Parathyroid adenoma (tissue), 2 donors: ENCODE measurements around the gene SLC22A14.

ENCODE experiments used
- H2AFZ ChIP-seq: fragments of 300-600 bp; sonication (generic); one replicate; pipeline ENCODE4 v1.7.0; 2017; ENCODE audit warnings: antibody characterized with exemption, mild to moderate bottlenecking
- H3K27ac ChIP-seq: fragments of 300-600 bp; sonication (generic); one replicate; pipeline ENCODE4 v1.7.0; 2017
- H3K27me3 ChIP-seq: fragments of 300-600 bp; sonication (generic); one replicate; pipeline ENCODE4 v1.7.0; 2017; ENCODE audit warnings: low read length; ENCODE audit not compliant: control insufficient read depth, insufficient read depth
- H3K36me3 ChIP-seq: fragments of 300-600 bp; sonication (generic); one replicate; pipeline ENCODE4 v1.7.0; 2017; ENCODE audit warnings: low read length; ENCODE audit not compliant: control insufficient read depth, insufficient read depth
- H3K4me1 ChIP-seq: fragments of 300-600 bp; sonication (generic); one replicate; pipeline ENCODE4 v1.7.0; 2017; ENCODE audit warnings: control low read depth
- H3K4me2 ChIP-seq: fragments of 300-600 bp; sonication (generic); one replicate; pipeline ENCODE4 v1.7.0; 2017; ENCODE audit warnings: low read length
- H3K4me3 ChIP-seq: fragments of 300-600 bp; sonication (generic); one replicate; pipeline ENCODE4 v1.7.0; 2017; ENCODE audit warnings: low read depth, low read length
- H3K79me2 ChIP-seq: fragments of 300-600 bp; sonication (generic); one replicate; pipeline ENCODE4 v1.7.0; 2017; ENCODE audit warnings: control low read depth
- H3K9ac ChIP-seq: fragments of 300-600 bp; sonication (generic); one replicate; pipeline ENCODE4 v1.7.0; 2017; ENCODE audit warnings: mild to moderate bottlenecking
- H3K9me3 ChIP-seq: fragments of 300-600 bp; sonication (generic); one replicate; pipeline ENCODE4 v1.7.0; 2017; ENCODE audit warnings: low read length; ENCODE audit not compliant: control insufficient read depth
- CTCF ChIP-seq: fragments of 300-600 bp; sonication (generic); IDR thresholded peaks from one replicate; pipeline ENCODE4 v1.7.0; 2017; ENCODE audit warnings: antibody characterized with exemption, mild to moderate bottlenecking
- donor health status: primary hyperparathyroidism.

The SLC22A14 gene

GRCh38 chr3:38337703-38338102 lies 55.6 kb downstream of the SLC22A14 start:
- H3K4me3 ChIP-seq: no peak overlapping the region
- TF ChIP-seq CTCF: no peak
- no peaks in the 10 kb centered on the region for H3K4me1 ChIP-seq
- no peaks in the 10 kb centered on the region for H3K9me3 ChIP-seq
- H3K4me2 ChIP-seq: no peak overlapping the region
- no peak overlapping the region for H2AFZ ChIP-seq
- H3K27ac ChIP-seq: no peak overlapping the region
- H3K36me3 ChIP-seq: no peaks in the 10 kb centered on the region
- no peaks in the 10 kb centered on the region for H3K27me3 ChIP-seq
- no peak overlapping the region for H3K9ac ChIP-seq
- H3K79me2 ChIP-seq: no peaks in the 10 kb centered on the region

DNA sequence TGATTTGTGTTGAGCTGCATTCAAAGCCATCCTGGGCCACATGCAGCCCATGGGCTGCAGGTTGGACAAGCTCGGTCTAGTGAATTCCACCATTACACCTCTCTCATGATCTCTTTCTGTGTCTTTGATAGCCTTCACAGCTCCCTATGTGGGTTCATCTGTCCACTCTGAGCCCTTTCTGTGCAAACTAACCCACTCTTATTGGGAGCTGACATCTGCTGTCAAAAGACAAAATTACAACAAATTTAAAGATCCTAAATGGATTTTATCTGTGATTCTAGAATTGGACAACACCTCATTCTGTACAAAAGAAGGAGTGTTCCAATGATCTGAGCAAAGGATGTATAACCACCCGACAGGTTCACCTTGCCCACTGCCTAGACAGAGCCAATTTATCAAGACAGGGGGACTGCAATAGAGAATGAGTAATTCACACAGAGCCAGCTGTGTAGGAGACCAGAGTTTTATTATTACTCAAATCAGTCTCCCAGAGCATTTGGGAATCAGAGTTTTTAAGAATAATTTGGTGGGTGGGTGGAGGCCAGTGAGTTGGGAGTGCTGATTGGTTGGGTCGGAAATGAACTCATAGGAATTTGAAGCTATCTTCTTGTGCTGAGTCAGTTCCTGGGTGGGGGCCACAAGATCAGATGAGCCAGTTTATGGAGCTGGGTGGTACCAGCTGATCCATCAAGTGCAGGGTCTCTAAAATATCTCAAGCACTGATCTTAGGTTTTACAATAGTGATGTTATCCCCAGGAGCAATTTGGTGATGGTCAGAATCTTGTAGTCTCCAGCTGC lies 61.9 kb downstream of the SLC22A14 start:
- peaks cover 2% of the 10 kb centered on the region for H3K4me1 ChIP-seq

GRCh38 chr3:38345879-38346586 lies 63.9 kb downstream of the SLC22A14 start:
- H3K27me3 ChIP-seq: no peaks in the 10 kb centered on the region
- H3K27ac ChIP-seq: peak overlapping the region; percentile 12
- H3K4me2 ChIP-seq: peak overlapping the region; percentile 80
- H3K36me3 ChIP-seq: no peaks in the 10 kb centered on the region
- H3K79me2 ChIP-seq: no peaks in the 10 kb centered on the region
- TF ChIP-seq CTCF: no peak
- H3K9me3 ChIP-seq: no peaks in the 10 kb centered on the region
- peak overlapping the region; percentile 95 for H2AFZ ChIP-seq
- H3K4me3 ChIP-seq: peak overlapping the region; percentile 57
- peaks cover 2% of the 10 kb centered on the region for H3K4me1 ChIP-seq
- H3K9ac ChIP-seq: peak overlapping the region; percentile 64

More for the DNA sequence above, 61.9 kb downstream of the SLC22A14 start:
- Histone ChIP-seq H3K79me2 (no peaks in the 10 kb centered on the region), H2AFZ (no peak overlapping the region), H3K4me3 (no peak overlapping the region), H3K27ac (no peak overlapping the region), H3K36me3 (no peaks in the 10 kb centered on the region), H3K9me3 (no peaks in the 10 kb centered on the region), H3K9ac (no peak overlapping the region), H3K4me2 (no peak overlapping the region), H3K27me3 (no peaks in the 10 kb centered on the region)
- no peak for TF ChIP-seq CTCF

GRCh38 chr3:38346587-38347410 lies 64.7 kb downstream of the SLC22A14 start, which contains the start of gene XYLB:
TSS of gene XYLB (plus strand) at chr3:38346785. CDS start at chr3:38346869, 84 bp downstream.
- Histone ChIP-seq H3K79me2 (no peaks in the 10 kb centered on the region), H3K27ac (peak within 1 kb of the TSS; percentile 12), H3K4me2 (peak within 1 kb of the TSS; percentile 80), H3K9ac (peak within 1 kb of the TSS; percentile 64), H2AFZ (peak within 1 kb of the TSS; percentile 95), H3K4me3 (peak within 1 kb of the TSS; percentile 57), H3K27me3 (no peaks in the 10 kb centered on the region), H3K4me1 (peaks cover 2% of the 10 kb centered on the region), H3K9me3 (no peaks in the 10 kb centered on the region), H3K36me3 (no peaks in the 10 kb centered on the region)
- TF ChIP-seq CTCF: peak; percentile 91
